IPS DF 4.7 (cell line): ENCODE data around the gene BMP7.
"Not testable (repeated sequence)": the region's sequence is repeated elsewhere in the genome, so short reads cannot be mapped to it uniquely, and the experiment has no call there.

Experiments used
- DNase-seq: peaks from one replicate; pipeline ENCODE4 v3.0.0-alpha.2; 2013; ENCODE audit warnings: low spot score; ENCODE audit errors: extremely low read depth

Gene BMP7

DNA sequence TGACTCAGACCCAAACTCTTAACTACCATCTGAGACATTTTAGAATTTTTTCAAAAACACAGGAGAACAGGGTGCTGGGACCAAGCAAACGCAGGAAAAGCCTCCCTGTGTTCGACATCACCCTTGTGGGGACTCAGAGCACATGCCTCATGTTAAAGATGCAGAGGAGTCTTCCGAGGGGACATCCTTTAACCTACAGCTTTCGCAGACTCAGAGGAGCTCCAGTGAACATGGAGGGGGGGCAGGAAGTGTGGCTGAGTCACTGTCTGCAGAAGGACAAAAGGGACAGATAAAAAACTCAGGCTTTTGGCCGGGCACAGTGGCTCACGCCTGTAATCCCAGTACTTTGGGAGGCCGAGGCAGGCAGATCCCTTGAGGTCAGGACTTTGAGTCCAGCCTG lies 15.1 kb downstream of the BMP7 start:
- no peak for DNase-seq

- no peak for DNase-seq
These were observed 15.7 kb downstream of the BMP7 start for GRCh38 chr20:57250607-57251343.

DNA sequence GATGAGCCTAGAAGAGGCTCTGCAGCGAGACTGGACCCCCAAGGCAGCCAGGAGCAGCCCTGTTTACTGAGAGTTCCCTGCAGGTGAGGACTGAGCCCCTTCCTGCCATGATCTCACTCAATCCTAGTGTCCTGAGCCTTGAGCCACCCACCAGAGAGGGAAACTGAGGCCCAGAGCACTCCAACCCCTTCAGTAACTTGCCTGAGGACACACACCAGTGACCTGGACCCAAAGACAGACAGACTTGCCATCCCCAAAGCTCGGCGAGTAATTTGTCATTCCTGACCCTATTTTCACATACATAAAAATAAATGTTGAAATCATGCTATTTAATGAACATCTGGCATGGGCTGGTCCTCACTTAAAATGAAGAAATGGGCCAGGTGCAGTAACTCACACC lies 16.7 kb downstream of the BMP7 start:
- no peak for DNase-seq

GRCh38 chr20:57249073-57249472 lies 17.4 kb downstream of the BMP7 start:
- DNase-seq: no peak

GRCh38 chr20:57248132-57248797 lies 18.2 kb downstream of the BMP7 start:
- no peak for DNase-seq

DNA sequence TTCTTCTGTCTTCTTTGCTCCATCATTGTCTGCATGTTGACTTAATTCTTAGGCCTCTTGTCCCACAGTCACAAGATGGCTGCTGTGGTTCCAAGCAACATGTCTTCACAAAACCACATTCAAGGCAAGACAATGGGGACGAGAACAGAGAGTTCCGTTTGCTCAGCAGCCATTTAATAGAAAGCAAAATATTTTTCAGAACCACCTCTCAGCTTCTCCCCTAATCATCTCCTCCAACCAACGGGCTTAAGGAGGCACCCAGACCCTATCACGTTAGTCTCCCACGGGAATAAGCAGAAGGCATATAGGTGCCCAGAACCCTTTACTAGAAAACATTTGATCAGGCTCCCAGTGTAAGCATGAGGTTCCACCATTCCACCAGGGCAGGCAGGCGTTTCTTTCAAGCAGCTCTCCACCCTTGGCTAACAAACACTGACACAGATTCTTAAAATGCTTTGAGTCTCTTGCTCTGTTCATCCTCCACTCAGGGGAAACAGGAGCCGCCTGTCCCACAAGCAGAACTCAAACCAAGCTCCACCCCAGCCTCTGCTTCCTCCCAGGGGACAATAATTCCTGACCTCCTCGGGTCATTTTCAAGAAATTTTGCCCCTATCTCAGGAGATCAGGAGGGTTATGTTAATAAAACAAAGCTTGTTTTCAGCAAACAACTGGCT lies 19.0 kb downstream of the BMP7 start:
- DNase-seq: no peak

DNA sequence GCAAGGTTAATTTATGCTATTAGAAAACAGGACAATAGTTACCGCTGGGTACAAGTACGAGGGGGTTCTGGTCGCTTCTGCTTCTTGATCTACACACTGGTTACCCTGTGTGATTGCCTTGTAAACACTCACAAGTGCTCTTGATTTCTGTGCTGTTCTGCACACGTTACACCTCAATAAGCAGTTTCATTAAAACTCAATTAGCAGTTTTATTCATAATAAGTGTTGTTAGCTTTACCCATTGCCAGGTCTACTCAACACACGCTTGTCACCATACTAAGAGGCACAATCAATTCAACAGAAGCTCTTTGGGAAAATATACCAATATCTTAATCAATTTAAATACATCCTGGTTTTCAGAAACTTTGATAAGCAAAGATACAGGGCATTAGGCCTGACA lies 20.4 kb downstream of the BMP7 start:
- DNase-seq: no peak

DNA sequence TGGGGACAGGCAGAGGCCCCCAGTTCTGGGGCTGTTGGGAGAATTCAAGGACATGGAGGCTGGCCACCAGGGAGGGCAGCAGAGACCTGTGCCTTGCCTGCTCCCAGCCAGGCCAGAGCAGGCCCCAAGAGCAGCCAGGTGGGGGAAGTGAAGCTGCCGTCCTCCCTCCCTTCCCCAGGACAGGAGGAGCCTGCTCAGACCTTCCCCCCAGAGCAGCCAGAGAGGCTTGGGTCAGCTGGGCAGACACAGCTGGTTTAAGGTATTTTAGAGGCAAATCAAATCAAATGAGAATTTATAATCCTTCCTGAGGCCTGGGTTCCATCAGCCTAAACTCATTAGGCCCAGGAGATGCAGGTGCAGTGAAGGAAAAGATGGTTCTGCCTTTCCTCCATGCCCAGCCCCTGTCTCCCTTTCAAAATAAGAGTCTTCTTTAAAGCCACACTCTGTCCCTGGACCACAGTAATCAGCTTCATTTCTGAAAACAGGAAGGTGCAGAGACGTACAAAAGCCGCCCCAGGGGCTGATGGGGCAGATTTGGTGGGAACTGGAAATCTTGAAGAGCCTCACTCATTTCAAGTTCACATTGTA lies 21.7 kb downstream of the BMP7 start:
- no peak for DNase-seq

- DNase-seq: no peak
These were observed 22.2 kb downstream of the BMP7 start for GRCh38 chr20:57244221-57244585.

- no peak for DNase-seq
These were observed 22.8 kb downstream of the BMP7 start for GRCh38 chr20:57243480-57244220.

DNA sequence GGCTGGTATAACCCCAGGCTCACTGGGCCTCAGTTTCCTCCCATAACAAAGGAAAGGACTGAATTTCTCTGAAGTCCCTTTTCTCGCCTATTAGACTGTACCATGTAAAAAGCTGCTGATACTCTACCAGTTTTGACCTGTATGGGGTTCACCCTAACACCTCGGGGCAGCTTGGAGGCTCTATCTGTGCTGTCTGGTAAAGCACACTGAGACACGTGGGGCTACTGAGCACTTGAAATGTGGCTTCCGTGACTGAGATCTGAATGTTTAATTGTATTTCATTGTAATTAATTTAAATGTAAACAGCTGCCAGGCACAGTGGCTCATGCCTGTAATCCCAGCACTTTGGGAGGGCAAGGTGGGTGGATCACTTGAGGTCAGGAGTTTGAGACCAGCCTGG lies 24.0 kb downstream of the BMP7 start:
- no peak for DNase-seq

DNA sequence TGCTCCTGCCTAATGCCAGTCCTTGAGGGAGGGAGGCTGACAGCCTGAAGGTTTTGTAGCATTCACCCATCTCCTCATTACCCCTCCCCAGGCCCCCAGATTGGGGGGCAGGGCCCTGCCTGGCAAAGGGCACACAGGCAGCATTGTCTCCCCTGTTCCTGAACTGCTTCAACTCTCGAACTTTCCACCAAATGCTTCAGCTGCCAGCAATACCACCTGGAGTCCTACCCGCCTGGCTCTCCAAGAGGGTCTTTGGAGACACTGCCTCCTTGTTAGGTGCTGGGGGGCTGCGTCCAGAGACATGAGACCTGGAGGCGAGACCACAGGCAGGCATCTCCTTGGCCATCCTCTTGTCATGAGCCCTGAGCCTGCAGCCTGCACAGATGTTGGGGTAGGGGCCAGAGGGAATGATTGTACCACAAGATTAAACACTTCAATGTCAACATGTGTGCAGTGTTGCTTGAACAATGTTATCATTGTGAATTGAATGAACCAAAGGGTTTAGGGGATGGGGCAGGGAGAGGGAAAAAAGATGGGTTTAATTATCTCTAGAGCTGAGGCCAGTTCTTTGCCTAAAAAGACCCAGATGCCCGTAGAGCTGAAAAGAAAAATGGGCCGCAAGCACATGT lies 25.0 kb downstream of the BMP7 start:
- no peak for DNase-seq

DNA sequence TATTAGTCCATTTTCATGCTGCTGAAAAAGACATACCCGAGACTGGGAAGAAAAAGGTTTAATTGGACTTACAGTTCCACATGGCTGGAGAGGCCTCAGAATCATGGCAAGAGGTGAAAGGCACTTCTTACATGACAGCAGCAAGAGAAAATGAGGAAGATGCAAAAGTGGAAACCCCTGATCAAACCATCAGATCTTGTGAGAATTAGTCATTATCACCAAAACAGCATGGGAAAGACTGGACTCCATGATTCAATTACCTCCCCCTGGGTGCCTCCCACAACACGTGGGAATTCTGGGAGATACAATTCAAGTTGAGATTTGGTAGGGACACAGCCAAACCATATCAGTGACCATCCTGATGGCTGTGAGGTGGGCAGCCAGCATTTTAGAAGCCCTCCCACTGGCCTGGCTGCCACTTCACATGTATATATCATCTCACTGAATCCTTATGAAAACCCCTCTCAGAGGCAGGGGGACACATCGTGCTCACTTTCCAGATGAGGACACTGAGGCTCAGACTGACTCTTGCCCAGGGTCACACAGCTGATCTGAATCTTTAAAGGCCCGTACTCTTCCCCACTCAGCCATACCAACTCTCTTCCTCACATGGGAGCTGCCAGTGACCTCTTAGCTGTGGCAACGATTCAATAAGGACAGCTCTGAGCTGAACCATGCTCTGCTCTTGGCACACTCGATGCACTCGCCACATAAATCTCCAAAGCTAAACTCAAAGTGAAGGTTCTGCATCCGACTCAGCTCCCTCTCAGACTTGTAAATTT lies 25.7 kb downstream of the BMP7 start:
- DNase-seq: no peak

DNA sequence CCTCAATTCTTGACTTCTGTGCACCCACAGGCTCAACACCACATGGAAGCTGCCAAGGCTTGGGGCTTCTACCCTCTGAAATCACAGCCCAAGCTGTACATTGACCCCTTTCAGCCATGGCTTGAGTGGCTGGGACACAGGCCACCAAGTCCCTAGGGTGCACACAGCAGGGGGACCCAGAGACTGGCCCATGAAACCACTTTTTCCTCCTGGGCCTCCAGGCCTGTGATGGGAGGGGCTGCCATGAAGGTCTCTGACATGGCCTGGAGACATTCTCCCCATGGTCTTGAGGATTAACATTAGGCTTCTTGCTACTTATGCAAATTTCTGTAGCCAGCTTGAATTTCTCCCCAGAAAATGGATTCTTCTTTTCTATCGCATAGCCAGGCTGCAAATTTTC lies 26.7 kb downstream of the BMP7 start:
- DNase-seq: not testable (repeated sequence)

GRCh38 chr20:57239324-57239723 lies 27.1 kb downstream of the BMP7 start:
- DNase-seq: not testable (repeated sequence)

- no peak for DNase-seq
These were observed 28.4 kb downstream of the BMP7 start for GRCh38 chr20:57238089-57238488.

- no peak for DNase-seq
These were observed 28.9 kb downstream of the BMP7 start for GRCh38 chr20:57237585-57237953.

DNA sequence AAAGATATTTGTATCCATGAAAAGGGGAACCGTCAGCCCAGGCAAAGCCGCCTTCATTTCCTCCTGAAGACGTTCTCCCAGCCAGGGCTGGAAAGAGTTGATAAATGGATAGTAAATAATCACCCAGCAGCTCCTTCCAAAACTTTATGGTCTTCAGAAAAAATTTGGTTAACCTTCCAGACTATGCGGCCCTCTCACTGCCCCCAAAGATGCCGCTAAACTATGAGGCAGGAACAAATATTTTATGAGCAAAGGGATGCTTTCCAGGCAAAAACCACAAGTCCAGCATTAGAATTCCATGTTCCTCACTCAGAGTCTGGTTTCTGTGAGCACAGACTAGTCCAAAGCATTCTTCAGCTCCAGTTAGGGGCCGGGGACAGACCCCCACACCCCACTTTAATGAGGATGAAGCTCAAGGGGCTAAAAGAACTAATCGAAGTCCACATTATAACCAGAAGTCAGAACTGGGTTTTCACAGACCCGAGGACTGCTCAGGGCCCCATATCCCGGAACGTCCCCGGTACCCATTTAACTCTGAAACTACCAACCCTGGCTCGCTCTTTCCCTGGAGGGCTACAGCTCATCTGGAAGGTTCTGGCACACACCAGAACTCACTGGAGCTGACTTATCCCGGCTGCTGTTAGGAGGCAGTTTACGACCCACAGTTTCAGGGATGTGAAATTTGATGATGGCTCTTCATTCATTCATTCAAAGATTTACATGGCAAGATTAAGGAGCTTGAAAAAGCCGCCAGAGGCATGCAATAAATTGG lies 29.4 kb downstream of the BMP7 start:
- no peak for DNase-seq

DNA sequence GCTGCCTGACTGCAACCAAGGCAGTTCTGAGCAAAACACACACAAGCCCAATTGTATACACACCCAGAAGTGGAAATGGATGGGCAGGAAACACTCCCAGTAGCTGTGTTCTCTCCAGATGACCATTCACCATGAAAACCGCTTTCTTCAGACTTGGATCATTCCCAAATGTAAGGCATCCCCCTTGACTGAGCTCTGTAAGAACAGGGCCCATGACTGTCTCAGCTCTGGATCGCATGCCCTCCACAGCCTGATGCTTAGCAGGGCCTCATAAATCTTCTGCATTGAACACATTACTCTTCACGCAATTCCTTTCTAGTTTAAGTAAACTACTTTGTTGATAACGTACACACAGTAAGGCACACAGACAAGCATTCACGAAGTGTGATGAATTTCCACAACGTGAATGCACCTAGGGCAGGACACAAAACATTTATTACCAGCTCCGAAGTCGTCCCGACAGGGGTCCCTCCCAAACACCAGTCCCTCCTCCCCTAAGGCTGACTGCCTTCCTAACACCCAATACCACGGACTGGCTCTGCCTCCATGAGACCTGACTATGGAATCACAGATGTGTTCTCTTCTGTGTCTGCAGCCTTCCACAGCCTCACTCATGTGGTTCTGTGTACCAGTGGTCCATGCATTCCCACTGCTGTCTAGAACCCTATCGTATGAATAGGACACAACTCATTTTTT lies 31.7 kb downstream of the BMP7 start:
- DNase-seq: no peak
